Muscle layer of colon (tissue), 2 donors: ENCODE results near the gene DGKD.

ENCODE experiments used
- H3K27ac ChIP-seq: one replicate; pipeline ENCODE4 v1.7.0; 2013; ENCODE audit warnings: low read depth, mild to moderate bottlenecking, low read length, moderate library complexity
- H3K27me3 ChIP-seq, 2 donors: one replicate each; pipeline ENCODE4 v1.7.0; 2013; ENCODE audit warnings: low read length in 2 of 2, mild to moderate bottlenecking in 2 of 2; ENCODE audit not compliant: insufficient read depth in 2 of 2, control insufficient read depth in 1 of 2
- H3K36me3 ChIP-seq: one replicate; pipeline ENCODE4 v1.7.0; 2013; ENCODE audit warnings: mild to moderate bottlenecking, low read length; ENCODE audit not compliant: insufficient read depth
- H3K4me1 ChIP-seq: one replicate; pipeline ENCODE4 v1.7.0; 2013; ENCODE audit warnings: mild to moderate bottlenecking, low read length; ENCODE audit not compliant: insufficient read depth
- H3K4me3 ChIP-seq, 2 donors: one replicate each; pipeline ENCODE4 v1.7.0; 2013; ENCODE audit warnings: low read length in 2 of 2, low read depth in 1 of 2, mild to moderate bottlenecking in 1 of 2, moderate library complexity in 1 of 2
- H3K9ac ChIP-seq: one replicate; pipeline ENCODE4 v1.7.0; 2013; ENCODE audit warnings: low read length
- H3K9me3 ChIP-seq: one replicate; pipeline ENCODE4 v1.7.0; 2013; ENCODE audit warnings: mild to moderate bottlenecking, low read length
- donor health status: abdominal sarcoma.
- donor health status: Adenocarcinoma of cecum.

DGKD gene

DNA sequence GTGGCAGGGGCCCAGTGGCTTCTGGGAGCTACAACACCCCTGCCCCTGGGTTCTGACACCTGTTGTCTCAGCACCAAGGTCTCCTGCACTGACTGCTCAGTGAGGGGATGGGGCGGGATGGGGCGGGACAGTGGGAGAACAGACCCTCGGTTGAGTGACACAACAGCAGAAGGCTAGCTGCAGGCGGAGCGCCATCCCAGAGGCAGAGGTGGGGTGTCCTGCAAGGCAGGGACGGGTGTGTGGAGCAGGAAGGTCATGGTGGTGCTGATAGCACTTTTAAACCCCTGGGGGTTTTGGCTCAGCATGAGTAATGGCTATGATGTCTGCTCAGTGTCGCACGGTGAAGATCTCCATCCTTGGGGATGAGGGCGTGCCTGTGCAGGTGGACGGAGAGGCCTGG lies 105.1 kb downstream of the DGKD start:
- peaks cover 91% of the 10 kb centered on the region for H3K36me3 ChIP-seq
- no peaks in the 10 kb centered on the region for H3K9me3 ChIP-seq
- H3K9ac ChIP-seq, result no peak overlapping the region
- no peak overlapping the region for H3K27ac ChIP-seq
- H3K4me3 ChIP-seq, result no peak overlapping the region
- H3K27me3 ChIP-seq, result no peaks in the 10 kb centered on the region
- H3K4me1 ChIP-seq, result no peaks in the 10 kb centered on the region

DNA sequence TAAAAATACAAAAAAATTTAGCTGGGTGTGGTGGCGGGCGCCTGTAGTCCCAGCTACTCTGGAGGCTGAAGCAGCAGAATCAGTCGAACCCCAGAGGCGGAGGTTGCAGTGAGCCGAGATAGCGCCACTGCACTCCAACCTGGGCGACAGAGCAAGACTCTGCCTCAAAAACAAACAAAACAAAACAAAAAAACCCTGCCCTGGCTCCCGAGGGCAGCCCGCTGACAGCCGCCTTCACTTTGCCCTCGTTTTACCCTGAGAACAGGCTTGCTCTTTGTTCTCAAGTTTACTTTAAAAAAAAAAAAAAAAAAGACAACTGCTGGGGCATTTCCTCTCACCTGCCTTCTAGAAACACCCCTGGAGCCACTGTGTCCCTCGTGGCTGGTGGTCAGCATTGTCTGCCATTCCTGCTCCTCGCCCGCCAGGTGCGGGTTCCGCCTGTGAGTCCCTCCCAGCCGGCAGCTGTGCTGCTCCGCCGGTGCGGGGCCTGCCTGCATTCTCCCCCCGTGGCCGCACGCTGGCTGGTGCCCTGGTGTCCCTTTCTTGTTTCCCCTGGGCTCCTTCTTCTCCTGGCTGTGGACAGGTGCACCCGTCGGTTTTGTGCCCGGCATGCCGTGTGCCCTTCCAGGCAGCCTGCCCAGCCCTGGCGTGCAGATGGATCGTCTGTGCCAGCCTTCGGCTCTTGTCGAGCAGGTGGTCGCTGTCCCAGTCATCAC lies 106.6 kb downstream of the DGKD start:
- Histone ChIP-seq H3K9ac (no peak overlapping the region), H3K27ac (no peak overlapping the region), H3K4me3 (no peak overlapping the region), H3K4me1 (no peaks in the 10 kb centered on the region), H3K9me3 (no peaks in the 10 kb centered on the region), H3K36me3 (peaks cover 86% of the 10 kb centered on the region), H3K27me3 (no peaks in the 10 kb centered on the region)

DNA sequence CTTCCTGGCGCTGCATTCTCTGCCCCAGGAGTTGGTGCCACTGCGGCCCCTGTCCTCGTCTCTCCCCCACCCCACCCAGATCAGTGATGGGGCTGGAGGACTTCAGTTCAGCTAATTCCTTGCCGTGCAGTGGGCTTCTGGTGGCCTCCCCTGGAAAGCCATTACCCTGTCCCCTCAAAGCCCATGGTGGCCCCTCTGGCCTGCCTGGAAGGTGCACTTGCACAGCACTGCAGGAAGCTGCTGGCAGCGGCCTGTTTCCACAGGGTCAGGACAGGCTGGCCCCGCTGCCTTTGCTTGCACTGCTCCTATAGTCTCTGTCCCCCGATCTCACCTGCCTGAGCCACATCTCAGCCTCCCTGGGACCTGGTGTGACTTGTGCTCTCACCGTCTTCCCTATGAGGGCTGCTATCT lies 107.2 kb downstream of the DGKD start:
- H3K4me3 ChIP-seq, result no peak overlapping the region
- no peaks in the 10 kb centered on the region for H3K9me3 ChIP-seq
- peaks cover 82% of the 10 kb centered on the region for H3K36me3 ChIP-seq
- H3K27me3 ChIP-seq, result no peaks in the 10 kb centered on the region
- H3K27ac ChIP-seq, result no peak overlapping the region
- H3K9ac ChIP-seq, result no peak overlapping the region
- no peaks in the 10 kb centered on the region for H3K4me1 ChIP-seq

DNA sequence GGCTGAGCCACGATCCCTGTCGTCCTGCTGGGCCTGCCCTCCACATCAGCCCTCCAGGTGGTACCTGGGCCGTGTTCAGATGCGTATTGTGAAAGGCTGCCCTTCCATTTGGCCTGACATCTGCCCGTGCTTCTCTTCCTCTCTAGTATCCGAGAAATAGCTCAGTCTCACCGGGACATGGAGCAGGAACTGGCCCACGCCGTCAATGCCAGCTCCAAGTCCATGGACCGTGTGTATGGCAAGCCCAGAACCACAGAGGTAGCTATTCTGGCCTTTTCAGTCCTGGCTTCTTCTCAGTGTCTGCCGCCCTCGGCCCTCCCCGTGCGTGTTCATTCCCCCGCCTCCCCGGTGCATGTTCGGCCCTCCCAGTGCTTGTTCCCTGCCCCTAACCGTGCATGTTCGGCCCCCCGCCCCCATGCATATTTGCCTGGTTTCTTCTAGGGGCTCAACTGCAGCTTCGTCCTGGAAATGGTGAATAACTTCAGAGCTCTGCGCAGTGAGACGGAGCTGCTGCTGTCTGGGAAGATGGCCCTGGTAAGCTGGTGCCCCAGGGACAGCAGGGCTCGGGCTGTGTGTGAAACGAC lies 108.0 kb downstream of the DGKD start:
- H3K27me3 ChIP-seq, result no peaks in the 10 kb centered on the region
- peaks cover 79% of the 10 kb centered on the region for H3K36me3 ChIP-seq
- H3K27ac ChIP-seq, result no peak overlapping the region
- H3K9ac ChIP-seq, result no peak overlapping the region
- H3K4me3 ChIP-seq, result no peak overlapping the region
- H3K4me1 ChIP-seq, result no peaks in the 10 kb centered on the region
- no peaks in the 10 kb centered on the region for H3K9me3 ChIP-seq

DNA sequence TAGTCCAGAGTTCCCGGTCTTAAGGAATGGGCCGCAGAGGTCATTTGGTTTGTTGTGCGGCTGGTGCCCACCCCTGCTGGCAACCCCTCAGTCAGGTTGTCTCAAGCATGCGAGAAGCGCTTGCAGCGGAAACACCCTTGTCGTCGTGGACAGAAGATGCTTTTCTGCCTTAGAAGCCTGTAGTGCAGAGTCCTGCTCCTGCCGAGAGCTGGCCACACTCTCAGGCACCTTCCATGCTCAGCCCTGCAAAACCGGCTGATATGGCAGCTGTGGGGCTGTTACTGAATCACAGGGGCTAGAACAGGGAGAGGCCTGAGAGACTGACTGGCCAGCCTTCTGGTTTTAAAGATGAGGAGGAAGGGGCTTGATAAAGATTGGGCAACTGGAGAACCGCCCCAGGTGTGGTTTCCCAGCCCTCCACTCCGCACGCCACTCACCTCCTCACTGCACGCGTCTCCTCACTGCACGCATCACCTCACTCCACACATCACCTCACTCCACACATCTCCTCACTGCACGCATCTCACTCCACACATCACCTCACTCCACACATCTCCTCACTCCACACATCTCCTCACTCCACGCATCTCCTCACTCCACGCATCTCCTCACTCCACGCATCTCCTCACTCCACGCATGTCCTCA lies 108.7 kb downstream of the DGKD start:
- Histone ChIP-seq H3K9ac (no peak overlapping the region), H3K27ac (no peak overlapping the region), H3K4me1 (no peaks in the 10 kb centered on the region), H3K36me3 (peaks cover 79% of the 10 kb centered on the region), H3K9me3 (no peaks in the 10 kb centered on the region), H3K27me3 (no peaks in the 10 kb centered on the region), H3K4me3 (no peak overlapping the region)

DNA sequence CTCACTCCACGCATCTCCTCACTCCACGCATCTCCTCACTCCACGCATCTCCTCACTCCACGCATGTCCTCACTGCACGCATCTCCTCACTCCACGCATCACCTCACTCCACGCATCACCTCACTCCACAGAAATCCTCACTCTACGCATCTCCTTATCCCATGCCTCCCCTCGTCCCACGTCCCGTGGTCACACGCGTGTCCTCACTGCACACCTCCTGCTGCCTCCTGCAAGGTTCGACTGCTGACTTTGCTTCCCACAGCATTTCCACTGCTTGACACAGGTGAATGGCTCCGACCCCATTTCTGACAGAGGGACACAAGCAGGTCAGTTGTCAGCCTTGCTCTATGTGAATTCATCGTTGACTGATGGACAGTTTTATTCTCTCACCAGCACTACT lies 109.3 kb downstream of the DGKD start:
- H3K4me3 ChIP-seq, result no peak overlapping the region
- H3K27me3 ChIP-seq, result no peaks in the 10 kb centered on the region
- no peak overlapping the region for H3K27ac ChIP-seq
- H3K9ac ChIP-seq, result no peak overlapping the region
- no peaks in the 10 kb centered on the region for H3K9me3 ChIP-seq
- H3K36me3 ChIP-seq, result peaks cover 82% of the 10 kb centered on the region
- no peaks in the 10 kb centered on the region for H3K4me1 ChIP-seq

DNA sequence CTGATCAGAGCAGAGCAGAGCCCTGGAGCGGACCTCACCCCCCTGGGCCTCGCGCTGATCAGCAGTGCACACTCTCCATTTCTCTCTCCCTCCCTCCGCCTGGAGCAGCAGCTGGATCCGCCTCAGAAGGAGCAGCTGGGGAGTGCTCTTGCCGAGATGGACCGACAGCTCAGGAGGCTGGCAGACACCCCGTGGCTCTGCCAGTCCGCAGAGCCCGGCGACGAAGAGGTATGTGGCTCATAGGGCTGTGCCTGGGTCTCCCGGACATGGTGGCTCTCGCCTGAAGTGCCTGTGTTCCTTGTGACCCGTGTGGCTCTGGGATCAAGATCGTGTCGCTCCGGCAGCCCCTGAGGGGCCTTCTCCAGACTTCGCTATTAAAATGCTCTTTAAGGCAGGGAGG lies 109.8 kb downstream of the DGKD start:
- Histone ChIP-seq H3K4me3 (no peak overlapping the region), H3K27ac (no peak overlapping the region), H3K9me3 (no peaks in the 10 kb centered on the region), H3K9ac (no peak overlapping the region), H3K27me3 (no peaks in the 10 kb centered on the region), H3K36me3 (peaks cover 82% of the 10 kb centered on the region), H3K4me1 (peaks cover 2% of the 10 kb centered on the region)

DNA sequence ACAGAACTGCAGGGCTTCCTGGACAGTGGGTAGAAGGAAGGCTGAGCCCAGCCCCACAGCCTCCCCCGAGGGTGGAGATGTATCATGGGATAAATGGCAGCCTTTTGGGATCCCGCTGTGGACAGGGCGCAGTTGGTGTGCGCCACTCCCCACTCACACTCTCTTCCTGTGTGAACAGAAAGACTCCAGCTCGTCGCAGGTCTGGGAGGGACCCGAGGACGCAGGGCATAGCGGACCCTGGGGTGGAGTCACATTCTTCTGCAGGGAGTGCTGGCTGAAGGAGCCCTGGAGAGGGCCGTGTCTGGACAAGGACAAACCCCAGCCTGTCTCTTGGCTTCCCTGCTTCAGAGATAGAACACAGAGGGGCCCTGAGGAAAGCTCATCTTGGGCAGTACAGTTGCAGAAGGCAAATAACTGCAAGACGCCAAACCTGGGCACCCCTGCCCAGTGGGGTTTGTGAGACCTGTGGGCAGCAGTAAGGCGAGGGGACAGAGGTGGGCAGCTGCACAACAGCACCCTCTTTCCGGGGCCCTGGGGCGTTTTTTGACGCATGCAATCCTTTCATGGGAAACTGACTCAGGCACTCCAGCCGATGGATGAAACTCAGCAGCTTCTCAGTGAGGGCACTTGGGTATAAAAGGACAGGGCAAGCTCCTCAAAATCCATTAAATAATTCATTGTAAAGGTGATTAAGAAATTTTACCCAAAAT lies 110.4 kb downstream of the DGKD start:
- H3K27me3 ChIP-seq, result no peaks in the 10 kb centered on the region
- peaks cover 8% of the 10 kb centered on the region for H3K4me1 ChIP-seq
- H3K9me3 ChIP-seq, result no peaks in the 10 kb centered on the region
- H3K4me3 ChIP-seq, result no peak overlapping the region
- H3K36me3 ChIP-seq, result peaks cover 76% of the 10 kb centered on the region
- no peak overlapping the region for H3K9ac ChIP-seq
- H3K27ac ChIP-seq, result no peak overlapping the region

DNA sequence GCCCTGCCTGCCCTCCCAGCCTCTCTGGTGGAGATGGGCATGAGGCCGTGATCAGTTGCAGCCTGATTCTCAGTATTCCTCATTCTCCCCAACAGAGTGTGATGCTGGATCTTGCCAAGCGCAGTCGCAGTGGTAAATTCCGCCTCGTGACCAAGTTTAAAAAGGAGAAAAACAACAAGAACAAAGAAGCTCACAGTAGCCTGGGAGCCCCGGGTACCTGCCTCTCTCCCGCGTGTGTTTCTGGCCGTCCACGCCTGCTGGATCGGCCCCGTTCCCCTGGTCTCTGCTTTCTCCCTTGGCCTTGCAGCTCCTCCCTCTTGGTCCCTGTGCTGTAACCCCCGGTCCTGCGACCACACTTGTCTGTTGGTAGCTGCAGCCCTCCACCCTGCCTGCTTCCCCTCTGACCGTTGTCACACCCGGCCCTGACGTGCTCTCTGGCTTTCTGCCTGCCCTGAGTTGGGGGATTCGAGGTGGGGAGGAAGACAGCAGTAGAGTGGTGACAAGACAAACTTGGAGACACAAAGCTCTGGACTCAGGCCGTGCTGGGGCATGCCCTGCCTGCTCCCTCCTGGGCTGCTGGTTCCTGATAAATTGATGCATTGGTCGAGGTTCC lies 112.8 kb downstream of the DGKD start:
- Histone ChIP-seq H3K4me1 (peaks cover 17% of the 10 kb centered on the region), H3K27me3 (no peaks in the 10 kb centered on the region), H3K9me3 (no peaks in the 10 kb centered on the region), H3K4me3 (no peak overlapping the region), H3K36me3 (peaks cover 56% of the 10 kb centered on the region), H3K9ac (no peak overlapping the region), H3K27ac (no peak overlapping the region)

DNA sequence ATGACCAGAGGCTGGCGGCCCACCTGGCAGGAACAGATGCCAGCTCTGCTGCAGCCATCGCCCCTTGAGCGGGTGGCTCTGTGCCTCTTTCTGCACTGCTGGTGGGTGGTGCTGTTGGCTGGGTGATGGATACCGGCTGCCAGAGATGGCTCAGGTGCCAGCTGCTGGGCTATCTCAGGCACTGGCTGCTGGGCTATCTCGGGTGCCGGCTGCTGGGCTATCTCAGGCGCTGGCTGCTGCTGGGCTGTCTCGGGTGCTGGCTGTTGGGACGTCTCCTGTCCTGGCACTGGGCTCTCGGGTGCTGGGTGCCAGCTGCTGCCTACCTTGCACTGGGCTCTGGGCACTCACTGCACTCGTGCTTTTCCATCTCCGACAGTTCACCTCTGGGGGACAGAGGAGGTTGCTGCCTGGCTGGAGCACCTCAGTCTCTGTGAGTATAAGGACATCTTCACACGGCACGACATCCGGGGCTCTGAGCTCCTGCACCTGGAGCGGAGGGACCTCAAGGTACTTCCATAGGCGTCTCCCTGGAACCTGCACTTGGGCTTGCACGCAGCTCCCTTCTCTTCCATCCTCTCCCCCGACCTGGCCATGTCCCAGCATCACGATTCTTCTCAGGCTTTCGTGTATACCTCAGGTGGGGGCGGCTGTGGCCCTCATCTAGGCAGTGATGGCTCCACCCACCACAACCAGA lies 113.9 kb downstream of the DGKD start:
- H3K9ac ChIP-seq, result no peak overlapping the region
- H3K4me3 ChIP-seq, result no peak overlapping the region
- no peak overlapping the region for H3K27ac ChIP-seq
- H3K27me3 ChIP-seq, result no peaks in the 10 kb centered on the region
- H3K4me1 ChIP-seq, result peaks cover 17% of the 10 kb centered on the region
- peaks cover 48% of the 10 kb centered on the region for H3K36me3 ChIP-seq
- H3K9me3 ChIP-seq, result no peaks in the 10 kb centered on the region

DNA sequence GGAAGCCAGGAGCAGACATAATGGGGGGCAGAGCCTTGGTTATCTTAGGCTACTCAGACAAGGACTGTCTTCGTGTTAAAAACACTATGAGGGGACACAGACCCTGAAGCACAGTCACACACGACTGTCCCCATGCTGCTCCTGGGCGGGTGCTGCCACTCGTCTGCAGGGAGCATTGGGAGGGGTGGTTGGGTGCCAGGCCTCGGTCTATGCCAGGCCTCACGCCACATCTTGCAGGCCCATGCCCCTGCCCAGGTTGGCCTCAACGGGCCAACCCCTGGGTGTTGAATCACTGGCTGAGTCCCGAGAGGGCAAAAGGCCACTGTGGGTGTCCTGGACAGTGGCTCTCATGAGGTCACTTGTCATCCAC lies 114.4 kb downstream of the DGKD start:
- Histone ChIP-seq H3K9ac (no peak overlapping the region), H3K27me3 (no peaks in the 10 kb centered on the region), H3K36me3 (peaks cover 43% of the 10 kb centered on the region), H3K4me3 (no peak overlapping the region), H3K27ac (no peak overlapping the region), H3K4me1 (peaks cover 17% of the 10 kb centered on the region), H3K9me3 (no peaks in the 10 kb centered on the region)
